Endothelial cell of umbilical vein (primary cell): Measurements from ENCODE around the gene CGNL1. TPM values are rescaled to one million over a fixed set of nuclear protein-coding genes. Genes with fewer than 3 reads are reported as not detected.

Source experiments
- BruUV-seq: library from RNA; stranded (reverse); fragments of 400-500 nt; replicated peaks from 2 replicates; lab custom pipeline; 2021; lab: Mats Ljungman, UMichigan
- CTCF ChIA-PET: fragments of 300-600, 350-600 bp; sonication (Branson Sonifier 250); formaldehyde crosslinking; loops from one replicate; lab custom pipeline; 2021; ENCODE audit warnings: antibody characterized with exemption, inconsistent platforms; lab: Charles Lee
- POLR2A ChIA-PET: fragments of 300-600, 350-600 bp; sonication (Branson Sonifier 250); formaldehyde crosslinking; loops from one replicate; lab custom pipeline; 2021; ENCODE audit warnings: antibody characterized with exemption, inconsistent platforms; lab: Charles Lee
- DNase-seq: peaks from one replicate; pipeline ENCODE4 v3.0.0-alpha.2; 2011; ENCODE audit warnings: low read depth, low spot score
- FAIRE-seq: peaks from 2 replicates; lab custom pipeline; 2011; peaks lifted over from hg19 to GRCh38; lab: Jason Lieb, UNC
- H2AFZ ChIP-seq: 2 replicates; pipeline ENCODE4 v1.6.0; 2012; ENCODE audit warnings: low read depth, low read length, control low read depth, inconsistent platforms
- H3K27ac ChIP-seq: 2 replicates; pipeline ENCODE4 v1.5.1; 2011; ENCODE audit warnings: low read depth, mild to moderate bottlenecking, control low read depth, low read length, moderate library complexity; ENCODE audit not compliant: insufficient read depth
- H3K27me3 ChIP-seq, 2 experiments: 2 replicates each; pipeline versions ENCODE4 v1.6.0 to v1.6.1; 2011; ENCODE audit warnings: low read length in 2 of 2, mixed read lengths in 1 of 2; ENCODE audit not compliant: control insufficient read depth in 2 of 2, insufficient read depth in 2 of 2
- H3K36me3 ChIP-seq, 2 experiments: 2 replicates in 1 of 2; 3 replicates in 1 of 2; pipeline ENCODE4 v1.5.1; 2011; ENCODE audit warnings: low read length in 2 of 2, mild to moderate bottlenecking in 1 of 2, moderate library complexity in 1 of 2; ENCODE audit not compliant: control insufficient read depth in 2 of 2, insufficient read depth in 2 of 2; ENCODE audit errors: extremely low read depth in 1 of 2
- H3K4me1 ChIP-seq: 3 replicates; pipeline ENCODE4 v1.5.1; 2011; ENCODE audit warnings: mild to moderate bottlenecking, low read length; ENCODE audit not compliant: control insufficient read depth, insufficient read depth; ENCODE audit errors: extremely low read depth
- H3K4me2 ChIP-seq: 2 replicates; pipeline ENCODE4 v1.6.1; 2011; ENCODE audit warnings: low read length, control low read depth, mixed read lengths; ENCODE audit not compliant: insufficient read depth
- H3K4me3 ChIP-seq, 3 experiments: fragments of 200-600 bp in 1 of 3; sonication (generic), shearing (Covaris generic) in 1 of 3; replicated peaks in 1 of 3; 2 replicates each; pipeline ENCODE4 v1.5.1; 2011 to 2016; ENCODE audit warnings: control low read depth in 3 of 3, low read length in 3 of 3, mild to moderate bottlenecking in 2 of 3, inconsistent platforms in 1 of 3, low read depth in 1 of 3, moderate library complexity in 1 of 3; ENCODE audit not compliant: insufficient read depth in 1 of 3
- H3K79me2 ChIP-seq: 2 replicates; pipeline ENCODE4 v1.6.0; 2012; ENCODE audit warnings: low read length, inconsistent platforms; ENCODE audit not compliant: control insufficient read depth, insufficient read depth
- H3K9ac ChIP-seq: replicated peaks from 2 replicates; pipeline ENCODE3; 2011; ENCODE audit warnings: low read length, control low read depth; ENCODE audit not compliant: insufficient read depth; ENCODE audit errors: extremely low read depth
- H3K9me1 ChIP-seq: replicated peaks from 3 replicates; pipeline ENCODE4 v1.6.0; 2011; ENCODE audit warnings: mild to moderate bottlenecking, low read length; ENCODE audit not compliant: control insufficient read depth, insufficient read depth; ENCODE audit errors: extremely low read depth
- H3K9me3 ChIP-seq: replicated peaks from 2 replicates; pipeline ENCODE4 v1.5.1; 2012; ENCODE audit warnings: low read length, inconsistent platforms; ENCODE audit not compliant: control insufficient read depth, insufficient read depth
- H4K20me1 ChIP-seq: replicated peaks from 2 replicates; pipeline ENCODE3; 2011; ENCODE audit warnings: mild to moderate bottlenecking, low read length; ENCODE audit not compliant: control insufficient read depth, insufficient read depth; ENCODE audit errors: extremely low read depth
- CTCF ChIP-seq, 2 donors: IDR thresholded peaks; 1 replicate in 1 of 2; 2 replicates in 1 of 2; pipeline ENCODE4 v1.5.1; 2011; ENCODE audit warnings: low read length in 2 of 2, mild to moderate bottlenecking in 2 of 2, moderate library complexity in 2 of 2, control low read depth in 1 of 2, inconsistent platforms in 1 of 2, low read depth in 1 of 2; ENCODE audit not compliant: insufficient read depth in 1 of 2; ENCODE audit errors: extremely low read depth in 1 of 2
- EZH2 ChIP-seq: IDR thresholded peaks from 2 replicates; pipeline ENCODE4 v1.6.1; 2012; ENCODE audit warnings: borderline replicate concordance, low read depth, mild to moderate bottlenecking, moderate library complexity, low read length, inconsistent platforms; ENCODE audit not compliant: severe bottlenecking
- FOS ChIP-seq: IDR thresholded peaks from 2 replicates; pipeline ENCODE4 v1.6.1; 2011; ENCODE audit warnings: mild to moderate bottlenecking, low read length, moderate library complexity, borderline replicate concordance; ENCODE audit not compliant: insufficient read depth
- GATA2 ChIP-seq: IDR thresholded peaks from 2 replicates; pipeline ENCODE4 v1.7.0; 2011; ENCODE audit warnings: low read depth, mild to moderate bottlenecking, moderate library complexity, mixed read lengths, low read length; ENCODE audit not compliant: insufficient read length, insufficient read depth
- JUN ChIP-seq: IDR thresholded peaks from 2 replicates; pipeline ENCODE4 v1.6.1; 2011; ENCODE audit warnings: borderline replicate concordance, low read depth; ENCODE audit not compliant: insufficient read length, insufficient read depth
- MAX ChIP-seq: IDR thresholded peaks from 2 replicates; pipeline ENCODE4 v1.6.1; 2011; ENCODE audit not compliant: insufficient read depth, insufficient read length
- MYC ChIP-seq: IDR thresholded peaks from one replicate; pipeline ENCODE4 v1.6.1; 2011; ENCODE audit warnings: mild to moderate bottlenecking, low read depth, low read length
- POLR2A ChIP-seq: IDR thresholded peaks from 2 replicates; pipeline ENCODE4 v1.6.1; 2012; ENCODE audit warnings: low read depth, mild to moderate bottlenecking, control low read depth, low read length
- POLR2AphosphoS5 ChIP-seq: IDR thresholded peaks from 2 replicates; pipeline ENCODE4 v1.6.1; 2012; ENCODE audit warnings: low read depth, mild to moderate bottlenecking, control low read depth, low read length, moderate library complexity; ENCODE audit not compliant: insufficient read depth
- dilution Hi-C: fragments of 300-500 bp; cut with MboI; formaldehyde crosslinking; loops from one replicate; pipeline ENCODE4 v1.15.0; 2019; ENCODE audit warnings: low sequenced_read_pairs; ENCODE audit not compliant: extremely low pct_ligation_motif_present
- intact Hi-C: fragments of 100-400 bp; cut with micrococcal nuclease; formaldehyde crosslinking; loops from one replicate; pipeline ENCODE4 v1.10.0; 2022
- polyA plus RNA-seq, 4 experiments: library from polyadenylated mRNA; depleted of rRNA in 3 of 4; stranded (reverse) in 3 of 4; unstranded in 1 of 4; fragments of >200 nt; gene quantifications; 2 replicates each; pipeline versions ENCODE4 v1.2.1 to v1.2.3, GENCODE V29; 2011 to 2012; ENCODE audit warnings: missing spikeins in 1 of 4
- total RNA-seq: library from RNA; stranded (reverse); gene quantifications from 2 replicates; pipeline ENCODE4 v1.2.3, GENCODE V29; 2021

The CGNL1 gene
- total and polyA plus RNA-seq, 2 donors (not counting 3 experiments of a cell fraction or from before 2014, with no cell fraction given) = 6.9 to 27.1 TPM

DNA sequence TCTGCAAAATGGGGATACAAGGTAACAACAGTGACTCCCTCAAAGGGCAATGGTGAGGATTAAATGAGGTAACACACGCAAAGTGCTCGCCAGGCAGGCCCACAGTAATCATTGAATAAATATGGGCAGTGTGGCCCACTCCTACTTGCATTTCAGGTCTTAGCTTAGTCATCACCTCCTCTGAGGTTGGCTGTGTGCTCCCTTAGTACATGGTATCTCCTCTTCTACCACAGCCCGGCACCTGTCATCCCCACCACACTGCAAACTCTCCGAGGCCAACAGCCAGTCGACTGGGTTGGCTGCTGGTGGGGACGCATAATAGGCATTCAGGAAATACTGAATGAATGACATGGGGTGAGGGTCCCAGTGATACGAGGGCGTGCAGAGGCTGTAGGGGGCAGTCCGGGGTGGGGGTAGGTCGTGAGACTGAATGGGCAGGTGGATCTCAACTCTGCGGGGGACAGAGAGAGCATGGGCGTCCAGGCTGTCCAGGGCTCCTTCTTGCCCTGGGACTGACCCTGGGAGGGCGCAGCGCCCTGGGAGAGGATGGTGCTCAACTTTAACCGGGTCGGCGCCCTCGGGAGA is 215.0 kb downstream of the CGNL1 start:
- POLR2A ChIA-PET = no interaction called here
- no peak for FAIRE-seq
- TF ChIP-seq POLR2AphosphoS5 (no peak), CTCF (IDR thresholded peaks at IDR 0.05; ENCODE audit: extremely low read depth in 1 of 2, insufficient read depth in 1 of 2, low read depth in 1 of 2, low read length in 2 of 2) (no peak), JUN (no peak), GATA2 (no peak), EZH2 (no peak), MAX (no peak), MYC (no peak), POLR2A (no peak), FOS (no peak)
- peak overlapping the region; percentile 60 for H3K4me2 ChIP-seq
- peak overlapping the region; percentile 9 to 58 (median 32) for H3K4me3 ChIP-seq
- no peaks in the 10 kb centered on the region for H3K9me3 ChIP-seq
- no peaks in the 10 kb centered on the region for H3K36me3 ChIP-seq
- no peak overlapping the region for H3K27ac ChIP-seq
- no peaks in the 10 kb centered on the region for H4K20me1 ChIP-seq
- CTCF ChIA-PET = interaction anchor here (1.2 to 2.4 kb wide), 3 partner anchors 14 to 31 kb away, joined by 3 to 8 read pairs (median 4); no protein-coding TSS in a partner anchor
- H3K79me2 ChIP-seq = no peaks in the 10 kb centered on the region
- peak overlapping the region; percentile 68 for H2AFZ ChIP-seq
- peaks cover 18% of the 10 kb centered on the region for H3K4me1 ChIP-seq
- H3K27me3 ChIP-seq = no peaks in the 10 kb centered on the region
- H3K9me1 ChIP-seq = no peaks in the 10 kb centered on the region
- H3K9ac ChIP-seq = no peak overlapping the region
- peak; percentile 15 for DNase-seq
- intact Hi-C loops (no loop called here), dilution Hi-C loops (no loop called here)
- BruUV-seq = no TSS peak
